Activated T-helper 1 cell treated with Interleukin-2 at 50 U/mL for 16 hours (primary cell): Measurements from ENCODE around the gene CYLD.

ENCODE experiments used
- DNase-seq: peaks from one replicate; pipeline ENCODE4 v3.0.0-alpha.2; 2020; ENCODE audit warnings: low read depth

Gene CYLD

DNA sequence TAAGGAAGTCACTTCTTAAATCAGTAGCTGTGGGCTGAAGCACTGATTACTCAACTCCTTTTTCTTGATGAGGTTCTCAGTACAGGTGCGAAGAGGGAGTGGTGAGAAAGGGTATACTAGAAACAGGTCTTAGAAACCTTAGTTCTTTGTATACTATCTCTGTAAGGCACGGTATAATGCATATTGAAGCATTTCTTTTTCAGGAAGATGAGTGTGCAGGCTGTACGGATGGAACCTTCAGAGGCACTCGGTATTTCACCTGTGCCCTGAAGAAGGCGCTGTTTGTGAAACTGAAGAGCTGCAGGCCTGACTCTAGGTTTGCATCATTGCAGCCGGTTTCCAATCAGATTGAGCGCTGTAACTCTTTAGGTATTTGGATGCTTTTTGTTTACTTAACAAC is 39.2 kb downstream of the CYLD start:
- DNase-seq, result no peak

GRCh38 chr16:50781518-50781917 is 39.6 kb downstream of the CYLD start:
- DNase-seq, result no peak

DNA sequence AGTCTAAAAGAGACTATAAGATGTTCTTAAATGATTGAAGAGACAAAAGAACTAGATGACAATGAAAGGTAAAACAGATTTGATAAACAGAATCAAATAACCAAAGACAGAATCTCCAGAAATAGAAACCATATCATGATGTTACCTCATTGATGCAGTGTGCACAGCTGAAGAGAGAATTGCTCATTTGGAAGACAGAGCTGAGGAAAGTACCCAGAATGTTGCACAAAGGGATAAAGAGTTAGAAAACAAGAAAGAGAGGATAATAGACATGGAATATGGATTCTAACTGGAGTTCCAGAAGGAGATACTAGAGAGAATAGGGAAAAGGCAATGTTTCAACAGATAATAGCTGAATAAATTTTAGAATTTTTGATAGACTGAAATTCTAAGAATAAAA is 47.9 kb downstream of the CYLD start:
- no peak for DNase-seq

- DNase-seq, result no peak
These were observed 49.6 kb downstream of the CYLD start for GRCh38 chr16:50791522-50791921.

DNA sequence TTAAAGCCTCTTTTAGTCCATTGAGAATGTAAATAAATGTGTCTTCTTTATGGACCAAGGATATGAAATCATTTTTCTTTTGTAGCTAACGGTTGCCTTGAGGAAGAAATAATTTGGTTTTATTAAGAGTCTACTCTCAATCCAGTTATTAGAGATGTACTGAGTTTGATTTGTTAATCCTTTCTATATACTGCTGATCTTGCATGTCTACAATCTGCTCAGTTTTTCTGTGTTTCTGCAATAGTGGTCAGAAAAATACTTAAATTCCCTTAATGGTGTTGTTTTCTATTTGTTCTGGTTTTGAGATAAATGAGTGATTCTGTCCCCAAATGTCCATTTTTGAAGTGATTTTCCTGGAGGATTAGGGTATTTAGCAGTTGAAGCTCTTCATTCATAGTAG is 54.9 kb downstream of the CYLD start:
- no peak for DNase-seq

DNA sequence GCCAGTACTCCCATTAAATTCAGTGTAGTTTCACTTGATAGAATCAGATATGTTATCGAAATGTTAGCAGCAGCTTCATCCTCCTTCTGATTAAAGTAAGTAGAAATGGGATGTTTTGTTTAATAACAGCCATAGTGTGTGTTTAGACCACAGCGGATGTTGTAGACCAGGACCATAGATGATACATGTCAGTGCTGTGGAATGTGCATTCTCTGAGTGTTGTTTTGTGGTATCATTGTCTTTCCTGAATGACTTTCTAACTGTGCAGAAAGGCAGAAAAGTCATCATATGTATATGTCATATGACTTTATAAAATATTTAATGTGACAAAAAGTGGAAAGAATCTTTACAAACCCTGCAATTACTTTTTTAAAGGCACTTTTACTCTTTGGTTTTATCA is 55.6 kb downstream of the CYLD start:
- no peak for DNase-seq

DNA sequence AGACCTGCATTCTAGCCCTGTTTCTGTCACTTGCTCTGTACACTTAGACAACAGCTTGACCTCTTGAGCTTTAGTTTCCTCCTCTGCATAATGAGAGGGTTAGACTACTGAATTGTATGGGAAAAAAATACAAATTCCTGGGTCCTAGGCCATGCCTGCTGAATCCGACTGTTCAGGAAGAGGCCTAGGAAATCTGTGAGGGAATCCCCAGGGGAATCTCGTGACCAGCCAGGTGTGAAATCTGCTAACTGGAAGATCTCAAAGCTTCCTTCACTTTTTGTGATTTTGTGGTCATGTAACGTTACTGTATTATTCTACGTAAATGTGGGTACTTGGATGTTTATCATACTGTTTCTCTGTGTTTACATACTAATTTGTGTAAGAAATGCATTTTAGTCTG is 58.2 kb downstream of the CYLD start:
- no peak for DNase-seq

GRCh38 chr16:50801036-50801435 is 59.1 kb downstream of the CYLD start:
- no peak for DNase-seq

- no peak for DNase-seq
These were observed 60.1 kb downstream of the CYLD start for GRCh38 chr16:50802000-50802399.

GRCh38 chr16:50802961-50803360 is 61.1 kb downstream of the CYLD start:
- DNase-seq, result no peak

DNA sequence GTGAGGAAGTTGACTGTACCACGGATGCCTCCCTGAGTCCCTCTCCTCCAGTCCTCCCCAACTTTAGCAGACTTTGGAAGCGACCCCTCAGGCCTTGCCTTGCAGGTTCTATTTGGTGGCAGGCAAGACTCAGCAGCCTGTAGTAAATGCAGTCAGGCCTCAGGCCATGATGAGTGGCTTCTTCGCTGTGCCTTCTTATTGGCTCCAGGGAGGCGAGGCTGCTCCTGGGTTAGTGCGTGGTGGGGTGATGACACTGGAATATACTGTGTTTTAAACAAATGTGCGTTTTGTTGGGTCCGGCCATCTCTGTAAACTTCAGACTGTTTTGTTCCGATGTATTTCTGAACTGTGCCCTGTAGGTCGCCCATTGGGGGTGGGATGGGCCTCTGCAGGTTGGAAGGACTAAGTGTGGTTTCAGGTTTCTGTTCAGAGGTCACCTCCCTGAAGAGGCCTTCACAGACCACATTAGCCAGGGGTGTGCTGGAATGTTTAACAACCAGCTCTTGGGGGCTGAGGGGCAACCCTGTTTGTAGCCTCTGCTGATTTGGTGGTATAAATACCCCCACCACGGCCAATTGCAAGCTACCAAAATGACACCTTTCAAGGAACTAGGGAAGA is 62.5 kb downstream of the CYLD start:
- DNase-seq, result no peak

- peak; percentile 67 for DNase-seq
These were observed 64.5 kb downstream of the CYLD start for GRCh38 chr16:50806099-50807062.

- DNase-seq, result no peak
These were observed 67.1 kb downstream of the CYLD start for GRCh38 chr16:50808929-50809538.

DNA sequence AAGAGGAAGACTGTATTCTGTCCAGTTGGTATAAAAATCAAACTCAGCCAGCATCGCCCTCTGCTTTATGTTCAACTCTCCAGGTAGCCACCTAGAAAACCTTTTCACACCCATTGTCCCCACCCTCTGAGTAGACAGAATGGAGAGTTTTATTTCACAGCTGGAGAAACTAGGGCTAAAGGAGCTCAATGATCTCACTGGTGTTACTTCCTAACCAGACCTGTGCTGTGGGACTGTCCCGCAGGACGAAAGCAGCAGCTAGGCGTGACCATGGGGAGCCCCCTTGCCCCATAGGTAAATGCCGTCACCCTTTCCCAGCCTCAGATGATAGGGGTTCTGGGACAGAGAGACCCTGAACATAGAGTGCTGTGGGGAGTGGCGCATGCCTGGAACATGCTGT is 67.7 kb downstream of the CYLD start:
- no peak for DNase-seq

DNA sequence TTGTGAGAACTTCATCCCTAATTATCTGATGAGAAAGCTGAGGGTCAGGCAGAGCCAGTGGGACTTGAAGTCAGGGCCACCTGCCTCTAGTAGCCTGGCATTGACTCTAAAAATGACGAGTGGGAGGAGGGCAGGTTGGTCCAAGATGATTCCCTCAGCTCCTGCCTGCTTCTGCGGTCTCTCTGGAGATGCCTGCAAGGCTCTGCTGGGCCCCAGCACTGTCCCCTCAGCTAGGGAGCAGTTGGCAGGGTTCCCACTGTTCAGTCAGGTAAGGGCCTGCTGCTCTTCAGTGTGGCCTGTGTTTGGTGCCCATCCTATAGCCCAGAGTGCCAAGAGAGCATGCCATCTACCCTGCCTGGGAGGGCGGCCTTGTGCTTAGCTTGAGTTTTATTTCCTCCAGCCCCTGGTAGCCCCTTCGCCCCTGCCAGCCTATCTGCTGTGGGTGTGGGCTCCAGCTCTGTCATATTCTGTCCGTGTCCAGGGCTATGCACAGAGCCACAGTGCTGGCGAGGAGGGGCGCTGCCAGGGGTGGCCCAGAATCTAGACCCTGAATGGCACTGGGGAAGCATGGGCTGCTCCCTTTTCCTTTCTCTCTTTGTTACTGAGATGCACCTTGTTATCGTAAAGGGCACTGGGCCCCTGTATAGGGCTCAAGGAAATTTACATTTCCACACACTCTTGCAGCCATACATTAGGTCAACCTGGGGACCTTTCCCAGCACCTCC is 68.5 kb downstream of the CYLD start:
- no peak for DNase-seq

DNA sequence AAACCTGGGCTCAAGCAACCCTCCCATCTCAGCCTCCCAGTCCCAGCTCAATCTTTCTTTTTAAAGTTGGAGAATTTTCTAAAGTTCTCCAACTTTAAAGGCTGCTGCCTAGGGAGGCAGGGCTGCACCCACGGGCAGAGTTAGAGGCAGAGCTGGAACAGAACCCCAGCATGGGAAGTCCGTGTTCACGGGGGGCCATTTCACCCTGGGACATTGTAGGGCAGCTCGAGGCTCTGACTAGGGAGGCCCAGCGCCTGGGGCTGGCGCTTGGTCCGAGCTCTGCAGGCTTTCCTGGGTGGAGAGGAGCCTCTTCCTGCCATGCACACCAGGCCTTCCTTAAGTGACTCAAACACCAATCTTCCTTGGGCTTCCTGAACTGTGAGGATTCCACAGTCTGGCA is 70.2 kb downstream of the CYLD start:
- no peak for DNase-seq

- DNase-seq, result no peak
These were observed 71.1 kb downstream of the CYLD start for GRCh38 chr16:50812876-50813466.

- DNase-seq, result no peak
These were observed 72.2 kb downstream of the CYLD start for GRCh38 chr16:50814052-50814451.

GRCh38 chr16:50814541-50814940 is 72.7 kb downstream of the CYLD start:
- no peak for DNase-seq

GRCh38 chr16:50815382-50815781 is 73.5 kb downstream of the CYLD start:
- DNase-seq, result no peak

DNA sequence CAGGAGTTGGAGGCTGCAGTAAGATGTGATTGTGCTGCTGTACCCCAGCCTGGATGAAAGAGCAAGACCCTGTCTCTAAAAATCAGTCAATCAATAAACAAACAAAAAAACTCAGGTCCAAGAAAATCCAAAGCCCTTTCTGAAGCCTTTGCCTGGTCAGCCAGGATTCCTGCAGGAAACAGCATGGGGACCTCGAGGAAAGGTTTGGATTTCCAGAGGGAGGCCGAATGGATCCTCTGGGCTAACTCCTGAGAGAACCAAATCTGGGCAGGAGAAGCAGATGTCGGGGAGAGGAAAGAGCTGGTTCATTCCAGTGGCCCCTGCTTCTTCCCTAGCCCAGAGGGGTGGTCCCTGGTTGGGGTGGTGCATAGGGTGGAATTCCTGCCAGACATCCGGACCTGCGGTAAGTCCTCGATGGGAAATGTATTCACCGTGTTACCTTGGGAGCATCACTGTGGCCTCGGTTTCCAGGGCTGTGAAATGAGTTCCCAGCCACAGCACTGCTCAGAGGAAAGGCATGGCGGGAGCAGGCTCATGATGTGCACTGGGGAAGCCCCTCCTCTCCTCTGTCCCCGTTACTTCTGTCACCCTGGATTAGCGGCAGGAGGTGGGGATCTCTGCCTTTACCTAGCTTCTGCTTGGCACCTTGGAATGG is 75.1 kb downstream of the CYLD start:
- no peak for DNase-seq

GRCh38 chr16:50818380-50818779 is 76.5 kb downstream of the CYLD start:
- no peak for DNase-seq
